Activated CD4-positive, alpha-beta T cell treated with anti-CD3 and anti-CD28 coated beads, Interleukin-2, amount 50 U/mL, for 4 hours (primary cell): Measurements from ENCODE around the gene OXCT1.

Experiments used
- DNase-seq, 2 experiments: peaks; one replicate each; pipeline ENCODE4 v3.0.0-alpha.2; 2020

The OXCT1 gene

GRCh38 chr5:41707853-41708603 is 162.2 kb downstream of the OXCT1 start:
- no peak for DNase-seq

- no peak for DNase-seq
Observed at GRCh38 chr5:41695920-41696582, 174.2 kb downstream of the OXCT1 start.

- DNase-seq = no peak
Observed at GRCh38 chr5:41686767-41687166, 183.5 kb downstream of the OXCT1 start.

- no peak for DNase-seq
Observed at GRCh38 chr5:41686191-41686590, 184.0 kb downstream of the OXCT1 start.

GRCh38 chr5:41683181-41683580 is 187.0 kb downstream of the OXCT1 start:
- no peak for DNase-seq

- DNase-seq = no peak
Observed at GRCh38 chr5:41682641-41683040, 187.6 kb downstream of the OXCT1 start.

GRCh38 chr5:41681840-41682239 is 188.4 kb downstream of the OXCT1 start:
- no peak for DNase-seq
